A549 treated with GW870086 at 1 μM for 4 hours (cell line): Measurements from ENCODE around the gene SPTB. TPM values are rescaled to one million over a fixed set of nuclear protein-coding genes. Genes with fewer than 3 reads are reported as not detected.

Experiments
- total RNA-seq: library from RNA; stranded (reverse); fragments of 200-300 nt; extraction: Qiagen RNA extraction; gene quantifications from 5 replicates; pipeline ENCODE4 v1.2.3, GENCODE V29; 2022; ENCODE audit warnings: low read depth

Gene SPTB
- total RNA-seq: 1.5 to 2.5 TPM (median 2.0 TPM) in 5 replicates

GRCh38 chr14:64879635-64880220, at the start of gene SPTB:
Gene SPTB, minus strand, starts transcription at chr14:64879907. Its CDS starts 56,813 bp downstream, at chr14:64823094.

GRCh38 chr14:64914237-64915028, 34.7 kb upstream of the SPTB start, which contains the start of gene CHURC1:
Gene CHURC1, plus strand, starts transcription at chr14:64914455. Its CDS starts 41 bp downstream, at chr14:64914496.

GRCh38 chr14:64704143-64704742, 175.5 kb downstream of the SPTB start, which contains the start of gene PLEKHG3:
Gene PLEKHG3, plus strand, starts transcription at chr14:64704424. Its CDS starts 23,208 bp downstream, at chr14:64727632.

Other genes starting within 250 kb of the SPTB start
- 21.0 to 34.4 TPM (median 31.7 TPM) in 5 replicates for gene PLEKHG3, start 175.5 kb downstream of the SPTB start, total RNA-seq
- 76.0 to 129 TPM (median 85.3 TPM) in 5 replicates for gene CHURC1, start 34.5 kb upstream of the SPTB start, total RNA-seq
- gene GPX2, start 62.8 kb upstream of the SPTB start, total RNA-seq: 174 to 317 TPM (median 203 TPM) in 5 replicates
- gene RAB15, start 92.4 kb upstream of the SPTB start, total RNA-seq: 20.2 to 23.6 TPM (median 22.2 TPM) in 5 replicates
- 21.3 to 28.0 TPM (median 22.8 TPM) in 5 replicates for gene FNTB, start 107.0 kb upstream of the SPTB start, total RNA-seq
- 52.9 to 73.0 TPM (median 58.8 TPM) in 5 replicates for gene MAX, start 222.6 kb upstream of the SPTB start, total RNA-seq